GM12891 (cell line): ENCODE measurements around the gene FBXL7.

ENCODE experiments used
- DNase-seq: peaks from one replicate; pipeline ENCODE4 v3.0.0; 2011; ENCODE audit warnings: low spot score; ENCODE audit not compliant: insufficient read length
- FAIRE-seq: peaks from 2 replicates; lab custom pipeline; 2011; peaks lifted over from hg19 to GRCh38; lab: Jason Lieb, UNC
- PAX5 ChIP-seq: IDR thresholded peaks from 2 replicates; pipeline ENCODE4 v1.6.1; 2011; ENCODE audit warnings: low read length, moderate library complexity, mild to moderate bottlenecking; ENCODE audit not compliant: insufficient read depth, severe bottlenecking
- POLR2A ChIP-seq: IDR thresholded peaks from 2 replicates; pipeline ENCODE4 v1.6.1; 2011; ENCODE audit warnings: low read depth, low read length, control low read depth
- POLR2AphosphoS5 ChIP-seq: IDR thresholded peaks from 2 replicates; pipeline ENCODE4 v1.6.1; 2011; ENCODE audit warnings: low read depth, low read length, control low read depth
- POU2F2 ChIP-seq: IDR thresholded peaks from 2 replicates; pipeline ENCODE4 v1.6.1; 2011; ENCODE audit warnings: low read depth, mild to moderate bottlenecking, control low read depth, low read length, moderate library complexity
- SPI1 ChIP-seq: IDR thresholded peaks from 2 replicates; pipeline ENCODE4 v1.6.1; 2011; ENCODE audit warnings: low read depth, low read length, control low read depth
- TAF1 ChIP-seq: IDR thresholded peaks from 2 replicates; pipeline ENCODE4 v1.6.1; 2011; ENCODE audit warnings: low read depth, low read length, control low read depth

Gene FBXL7

DNA sequence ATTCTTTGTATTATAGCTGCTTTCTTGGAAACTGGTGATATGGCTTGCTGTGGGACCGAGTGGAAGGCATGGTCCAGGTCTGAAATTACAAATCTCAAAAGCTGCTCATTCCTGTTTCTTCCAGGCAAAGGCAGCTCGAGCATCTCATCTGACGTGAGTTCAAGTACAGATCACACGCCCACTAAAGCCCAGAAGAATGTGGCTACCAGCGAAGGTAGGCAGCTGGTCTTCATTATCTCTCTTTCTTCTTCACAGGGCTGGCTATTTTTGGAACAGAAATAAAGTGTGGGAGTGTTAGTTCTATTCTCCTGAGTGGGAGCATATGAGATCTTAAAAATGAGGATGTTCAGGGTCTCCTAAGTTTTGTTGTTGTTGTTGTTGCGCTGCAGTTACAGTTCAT is 115.9 kb downstream of the FBXL7 start:
- no peak for FAIRE-seq
- DNase-seq = no peak
- TF ChIP-seq POLR2A = no peak
- TF ChIP-seq POU2F2 = no peak

DNA sequence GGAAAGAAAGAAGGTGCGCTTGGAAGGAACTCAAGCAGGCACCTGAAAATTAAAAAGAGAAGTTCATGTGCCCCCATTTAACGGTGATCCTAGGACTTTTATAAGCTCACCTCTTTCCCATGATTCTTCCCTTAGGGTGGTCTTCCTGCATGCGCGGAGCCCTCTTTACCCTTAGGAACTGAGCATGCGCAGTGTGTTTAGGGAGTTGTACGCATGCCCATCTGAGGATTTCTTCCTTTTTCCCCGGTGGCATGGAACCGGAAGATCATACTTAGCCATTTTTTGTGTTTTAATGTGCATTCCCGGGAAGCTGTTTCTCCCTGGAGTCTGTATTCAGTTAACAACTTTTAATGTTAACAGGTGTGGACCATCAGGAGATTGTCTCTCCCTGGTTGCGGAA is 119.0 kb downstream of the FBXL7 start:
- FAIRE-seq (no peak), DNase-seq (no peak)
- TF ChIP-seq POLR2AphosphoS5 = no peak

DNA sequence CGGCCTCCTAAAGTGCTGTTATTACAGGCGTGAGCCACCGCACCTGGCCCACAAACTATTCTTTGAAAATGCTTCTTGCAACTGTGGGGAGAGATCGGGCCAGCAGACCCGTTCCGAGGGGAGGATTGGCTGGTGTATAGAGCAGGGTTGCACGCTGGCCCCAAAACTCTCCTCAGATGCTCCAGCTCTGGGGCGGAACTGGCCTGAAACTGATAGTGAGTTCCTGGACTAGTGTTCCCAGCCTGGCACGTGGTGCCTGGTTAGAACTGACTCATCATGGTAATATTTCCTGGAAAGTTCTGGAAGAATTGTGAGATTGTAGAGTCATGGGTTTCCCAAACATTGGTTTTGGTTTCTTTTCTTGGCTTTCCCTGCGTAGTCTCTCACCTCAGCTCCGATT is 120.5 kb downstream of the FBXL7 start:
- FAIRE-seq (no peak), DNase-seq (no peak)
- TF ChIP-seq POLR2A (no peak), PAX5 (no peak), POU2F2 (no peak), TAF1 (no peak), POLR2AphosphoS5 (no peak), SPI1 (no peak)

DNA sequence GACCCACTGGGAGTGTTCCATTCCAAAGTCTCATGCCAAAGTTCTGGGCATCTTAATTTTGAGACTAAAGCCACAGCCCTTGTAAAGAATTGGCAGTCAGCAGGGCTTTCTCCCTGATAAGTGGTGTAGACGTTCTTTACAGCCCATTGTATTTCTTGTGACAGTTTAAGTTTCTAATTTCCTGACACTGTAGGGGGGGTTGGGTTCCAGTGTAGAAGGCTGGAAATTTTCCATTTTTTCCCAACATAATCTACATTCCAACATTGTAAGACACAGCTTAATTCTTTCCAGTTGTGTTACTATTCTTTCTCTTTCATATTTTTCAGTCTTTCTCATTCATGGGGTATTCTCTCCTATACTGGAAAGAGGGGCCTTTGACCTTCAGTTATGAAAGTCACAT is 121.1 kb downstream of the FBXL7 start:
- DNase-seq (no peak), FAIRE-seq (no peak)
- TF ChIP-seq POU2F2 = no peak
- TF ChIP-seq SPI1 = no peak
- TF ChIP-seq TAF1 = no peak
- no peak for TF ChIP-seq POLR2A

DNA sequence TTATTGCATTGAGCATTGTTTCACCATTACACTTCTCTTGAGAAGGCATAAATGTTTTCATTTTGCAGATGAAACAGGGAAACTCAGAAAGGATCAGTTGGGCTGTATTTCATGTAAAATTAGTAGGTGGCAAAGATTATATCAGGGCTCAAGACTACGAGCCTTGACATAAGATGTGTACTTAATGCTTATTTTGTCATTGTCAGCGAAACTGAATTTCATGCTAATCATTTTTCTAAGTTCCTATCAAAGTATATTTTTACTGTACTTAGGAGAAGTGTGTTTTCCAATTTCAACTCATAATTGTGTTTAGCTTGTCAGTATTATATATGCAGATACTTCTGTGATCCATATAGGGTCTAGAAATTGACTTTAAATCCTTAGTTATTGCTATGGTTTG is 123.8 kb downstream of the FBXL7 start:
- DNase-seq = no peak
- TF ChIP-seq POU2F2 = no peak
- no peak for TF ChIP-seq POLR2AphosphoS5
- TF ChIP-seq TAF1 = no peak
- no peak for TF ChIP-seq POLR2A
- no peak for TF ChIP-seq PAX5
- no peak for TF ChIP-seq SPI1
- no peak for FAIRE-seq

DNA sequence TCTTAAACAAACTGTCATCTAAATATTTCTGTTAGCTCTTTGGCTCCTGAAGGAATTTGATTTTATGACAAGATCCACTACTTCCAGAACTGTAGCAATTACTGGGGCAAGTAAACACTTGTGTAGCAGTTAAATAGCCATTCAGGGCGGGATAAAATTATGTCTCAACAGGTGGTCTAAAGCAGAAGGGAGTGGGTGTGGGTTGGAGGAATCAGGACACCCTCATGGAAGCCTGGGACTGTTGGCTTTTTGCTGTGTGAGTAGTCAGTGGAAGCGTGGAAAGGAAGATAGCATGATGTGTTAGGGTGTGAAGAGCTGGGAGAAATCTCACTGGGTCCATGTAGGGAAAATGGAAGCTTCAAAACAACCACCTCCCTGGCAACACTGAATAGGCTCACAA is 127.1 kb downstream of the FBXL7 start:
- TF ChIP-seq POLR2A (no peak), POLR2AphosphoS5 (no peak), SPI1 (no peak), POU2F2 (no peak), PAX5 (no peak), TAF1 (no peak)
- FAIRE-seq = no peak
- DNase-seq = no peak

DNA sequence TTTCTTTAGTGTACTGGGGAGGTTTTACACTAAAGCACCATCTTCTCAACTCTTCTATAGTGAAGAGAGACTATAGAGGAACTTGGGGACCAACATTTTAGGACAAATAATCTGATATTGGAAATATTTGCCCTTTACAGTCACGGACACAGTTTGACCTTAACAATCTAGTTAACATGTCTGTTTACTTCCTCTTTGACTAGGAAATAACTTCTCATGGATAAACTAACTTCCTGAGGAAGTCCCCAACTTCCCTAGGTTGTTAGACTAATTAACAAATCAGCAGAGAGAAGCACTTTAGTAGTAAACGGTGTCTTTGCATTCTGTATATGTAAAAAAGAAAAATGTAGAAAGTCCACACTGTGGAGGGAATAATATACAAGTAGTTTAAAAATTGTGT is 127.7 kb downstream of the FBXL7 start:
- FAIRE-seq = no peak
- no peak for DNase-seq
- TF ChIP-seq TAF1 (no peak), PAX5 (no peak), POU2F2 (no peak), POLR2AphosphoS5 (no peak), POLR2A (no peak), SPI1 (no peak)

DNA sequence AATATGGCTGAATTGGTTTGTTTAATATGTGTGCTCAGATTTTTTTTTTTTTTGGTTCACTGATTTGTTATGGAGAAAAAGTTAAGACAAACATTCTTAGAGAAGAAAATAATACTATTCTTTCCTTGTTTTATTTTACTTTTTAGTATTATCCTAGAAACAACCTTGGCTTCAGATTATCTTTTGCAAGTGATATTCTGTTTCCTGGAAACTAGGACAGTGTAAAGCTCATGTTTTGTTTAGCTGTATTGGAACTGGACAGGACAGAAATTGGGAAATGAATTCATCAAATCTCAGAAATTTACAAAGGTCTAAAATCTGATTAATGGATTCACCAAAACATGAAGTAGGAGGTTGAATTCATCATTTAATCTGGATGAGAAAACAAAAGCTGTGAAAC is 130.5 kb downstream of the FBXL7 start:
- no peak for TF ChIP-seq TAF1
- no peak for TF ChIP-seq POLR2AphosphoS5
- no peak for TF ChIP-seq SPI1
- TF ChIP-seq POU2F2 = no peak
- no peak for TF ChIP-seq POLR2A
- no peak for TF ChIP-seq PAX5
- DNase-seq (no peak), FAIRE-seq (no peak)

DNA sequence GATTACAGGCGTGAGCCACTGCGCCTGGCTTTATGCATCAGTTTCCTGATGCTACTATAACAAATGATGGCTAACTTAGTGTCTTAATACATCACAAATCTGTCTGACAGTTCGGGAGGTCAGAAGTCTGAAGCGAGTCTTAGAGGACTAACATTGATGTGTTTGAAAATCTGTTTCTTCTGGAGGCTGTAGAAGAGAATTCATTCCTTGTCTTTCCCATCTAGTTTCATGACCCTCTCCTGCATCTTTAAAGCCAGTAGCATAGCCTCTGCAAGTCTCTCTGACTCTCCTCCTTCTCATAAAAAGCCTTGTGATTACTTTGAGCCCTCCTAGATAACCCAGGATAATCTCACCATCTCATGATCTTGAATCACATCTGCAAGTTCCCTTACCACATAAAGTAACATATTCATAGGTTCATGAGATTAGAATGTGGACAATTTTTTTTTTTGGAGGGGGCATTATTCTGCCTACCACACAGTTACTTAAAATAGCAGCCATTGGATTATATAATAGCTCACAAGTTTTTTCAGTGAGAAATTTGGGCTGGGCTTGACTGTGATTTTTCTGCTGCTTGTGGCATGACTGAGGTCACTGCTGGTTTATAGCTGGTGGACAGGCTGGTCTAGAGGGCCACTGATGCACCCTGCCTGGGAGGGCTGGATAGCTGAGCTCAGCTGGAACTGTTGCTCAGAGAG is 134.8 kb downstream of the FBXL7 start:
- TF ChIP-seq TAF1 = no peak
- TF ChIP-seq POLR2AphosphoS5 = no peak
- no peak for TF ChIP-seq POU2F2
- no peak for TF ChIP-seq SPI1
- TF ChIP-seq PAX5 = no peak
- no peak for TF ChIP-seq POLR2A
- FAIRE-seq (no peak), DNase-seq (no peak)

DNA sequence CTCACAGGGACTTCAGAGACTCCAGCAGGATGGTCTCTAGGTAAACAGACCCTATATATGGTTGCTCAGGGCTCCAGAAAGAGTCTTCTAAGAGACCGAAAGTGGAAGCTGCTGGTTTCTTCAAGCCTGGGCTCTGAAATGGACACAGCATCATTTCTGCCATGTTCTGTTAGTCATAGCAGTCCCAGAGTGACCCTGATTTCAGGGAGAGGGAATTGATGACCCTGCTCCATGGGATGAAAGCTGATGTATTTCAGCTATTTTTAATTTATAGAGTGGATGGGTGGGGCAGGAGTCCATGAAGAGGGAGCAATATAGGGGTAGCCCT is 135.3 kb downstream of the FBXL7 start:
- no peak for FAIRE-seq
- TF ChIP-seq POLR2A (no peak), SPI1 (no peak), TAF1 (no peak), POU2F2 (no peak), POLR2AphosphoS5 (no peak)
- no peak for DNase-seq

DNA sequence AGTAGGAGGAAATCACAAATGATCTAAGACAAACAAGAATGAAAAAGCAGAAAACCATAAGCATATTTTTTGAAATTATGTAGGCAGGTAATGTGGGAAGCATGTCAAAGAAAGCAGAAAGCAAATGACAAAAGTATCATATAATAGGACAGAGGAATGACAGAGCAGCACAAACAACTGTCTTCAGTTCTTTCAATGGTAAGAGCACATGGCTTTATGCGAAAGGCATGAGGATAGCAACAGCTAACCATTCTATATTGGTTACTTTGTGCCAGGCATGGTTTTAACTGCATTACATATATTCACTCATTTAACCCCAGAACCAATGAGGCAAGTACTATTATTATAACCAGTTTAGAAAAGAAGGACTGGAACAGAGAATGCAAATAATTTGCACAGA is 137.4 kb downstream of the FBXL7 start:
- no peak for DNase-seq
- no peak for TF ChIP-seq POU2F2
- TF ChIP-seq TAF1 = no peak
- TF ChIP-seq POLR2A = no peak
- TF ChIP-seq PAX5 = no peak
- FAIRE-seq = no peak
